SU-DHL-6 (cell line): ENCODE data around the gene TLK1.

Experiments
- H2AFZ ChIP-seq: fragments of 200-600 bp; sonication (generic); 2 replicates; pipeline ENCODE4 v1.6.1; 2014; ENCODE audit warnings: low read depth, mild to moderate bottlenecking, moderate library complexity, mixed read lengths, antibody characterized with exemption, low read length; ENCODE audit not compliant: severe bottlenecking
- H3F3A ChIP-seq: fragments of 200-600 bp; shearing (Covaris generic); 2 replicates; pipeline ENCODE4 v1.6.0; 2016; ENCODE audit warnings: antibody characterized with exemption, mild to moderate bottlenecking; ENCODE audit not compliant: insufficient read depth
- H3K27ac ChIP-seq: fragments of 200-600 bp; sonication (generic); 2 replicates; pipeline ENCODE4 v1.5.1; 2016; ENCODE audit warnings: low read depth, mild to moderate bottlenecking, low read length, moderate library complexity, mixed read lengths
- H3K27me3 ChIP-seq: fragments of 200-600 bp; sonication (generic), shearing (Covaris generic); 2 replicates; pipeline ENCODE4 v1.6.0; 2014; ENCODE audit warnings: mild to moderate bottlenecking, low read length
- H3K36me3 ChIP-seq: fragments of 200-600 bp; sonication (generic); 2 replicates; pipeline ENCODE4 v1.6.1; 2014; ENCODE audit warnings: mild to moderate bottlenecking, low read length, mixed read lengths
- H3K4me2 ChIP-seq: fragments of 300-600, 200-600 bp; shearing (Covaris generic), sonication (generic); 2 replicates; pipeline ENCODE4 v1.6.0; 2014; ENCODE audit warnings: low read length, low read depth, mild to moderate bottlenecking; ENCODE audit not compliant: poor library complexity, severe bottlenecking
- H3K4me3 ChIP-seq: fragments of 200-600 bp; sonication (generic); 2 replicates; pipeline ENCODE4 v1.5.1; 2014; ENCODE audit warnings: antibody characterized with exemption, low read length, mild to moderate bottlenecking, mixed read lengths; ENCODE audit not compliant: insufficient read depth, poor library complexity, severe bottlenecking
- H3K79me2 ChIP-seq: fragments of 200-600 bp; sonication (generic); 2 replicates; pipeline ENCODE4 v1.6.1; 2014; ENCODE audit warnings: mild to moderate bottlenecking, low read length, moderate library complexity; ENCODE audit not compliant: insufficient read depth
- H3K9ac ChIP-seq: fragments of 200-600 bp; sonication (generic); 2 replicates; pipeline ENCODE4 v1.7.0; 2014; ENCODE audit warnings: mild to moderate bottlenecking, low read length
- H3K9me2 ChIP-seq: fragments of 200-600 bp; sonication (generic); replicated peaks from 2 replicates; pipeline ENCODE4 v1.6.1; 2014; ENCODE audit warnings: low read length; ENCODE audit not compliant: insufficient read depth
- H3K9me3 ChIP-seq: fragments of 200-600 bp; sonication (generic); 2 replicates; pipeline ENCODE4 v1.6.1; 2014; ENCODE audit warnings: low read length, mixed read lengths; ENCODE audit not compliant: insufficient read depth
- H4K20me1 ChIP-seq: fragments of 200-600 bp; sonication (generic); 2 replicates; pipeline ENCODE4 v1.6.1; 2014; ENCODE audit warnings: low read depth, mild to moderate bottlenecking, antibody characterized with exemption, low read length, moderate library complexity, mixed read lengths
- CTCF ChIP-seq: fragments of 200-600 bp; sonication (generic); IDR thresholded peaks from one replicate; pipeline ENCODE4 v1.5.1; 2017; ENCODE audit warnings: antibody characterized with exemption, mild to moderate bottlenecking, low read length, moderate library complexity; ENCODE audit not compliant: insufficient read depth, poor library complexity, severe bottlenecking
- EZH2phosphoT487 ChIP-seq: fragments of 200-600 bp; sonication (generic), shearing (Covaris generic); conservative IDR thresholded peaks from 2 replicates; pipeline ENCODE4 v1.6.1; 2018; ENCODE audit warnings: mild to moderate bottlenecking, antibody characterized with exemption, low read length, moderate library complexity, mixed read lengths

The TLK1 gene

GRCh38 chr2:170985407-170985806 is 175.3 kb downstream of the TLK1 start:
- TF ChIP-seq CTCF (no peak), EZH2phosphoT487 (no peak)
- H3K4me3 ChIP-seq: no peak overlapping the region
- H3F3A ChIP-seq: peaks cover 22% of the 10 kb centered on the region; the same call in 1 of the 2 replicates
- no peaks in the 10 kb centered on the region for H3K79me2 ChIP-seq
- H3K36me3 ChIP-seq: peaks cover 6% of the 10 kb centered on the region; the same call in 1 of the 2 replicates
- H3K9me2 ChIP-seq: no peaks in the 10 kb centered on the region
- H3K9me3 ChIP-seq: no peaks in the 10 kb centered on the region
- no peaks in the 10 kb centered on the region for H3K27me3 ChIP-seq
- H2AFZ ChIP-seq: no peak overlapping the region
- H3K9ac ChIP-seq: no peak overlapping the region
- no peak overlapping the region for H3K4me2 ChIP-seq
- H4K20me1 ChIP-seq: 0 out of 2 replicates have a peak, but pooled peaks cover 3% of the 10 kb centered on the region
- H3K27ac ChIP-seq: no peak overlapping the region

- Histone ChIP-seq H2AFZ (no peak overlapping the region), H3F3A (peaks cover 22% of the 10 kb centered on the region; the same call in 1 of the 2 replicates), H3K27ac (no peak overlapping the region), H4K20me1 (0 out of 2 replicates have a peak, but pooled peaks cover 3% of the 10 kb centered on the region), H3K27me3 (no peaks in the 10 kb centered on the region), H3K4me3 (no peak overlapping the region), H3K4me2 (no peak overlapping the region), H3K9me2 (no peaks in the 10 kb centered on the region), H3K36me3 (peaks cover 3% of the 10 kb centered on the region; the same call in 1 of the 2 replicates), H3K79me2 (no peaks in the 10 kb centered on the region), H3K9ac (no peak overlapping the region), H3K9me3 (no peaks in the 10 kb centered on the region)
- no peak for TF ChIP-seq EZH2phosphoT487
Observed at GRCh38 chr2:170984079-170984478, 176.6 kb downstream of the TLK1 start.

- Histone ChIP-seq H3K36me3 (no peaks in the 10 kb centered on the region), H4K20me1 (no peaks in the 10 kb centered on the region), H3K79me2 (no peaks in the 10 kb centered on the region), H3K9me2 (no peaks in the 10 kb centered on the region), H3K27me3 (no peaks in the 10 kb centered on the region), H3K27ac (no peak overlapping the region), H3K4me3 (no peak overlapping the region), H3F3A (peaks cover 10% of the 10 kb centered on the region), H3K4me2 (no peak overlapping the region), H3K9me3 (no peaks in the 10 kb centered on the region), H2AFZ (no peak overlapping the region), H3K9ac (no peak overlapping the region)
- TF ChIP-seq EZH2phosphoT487 (no peak), CTCF (no peak)
Observed at GRCh38 chr2:170975943-170976270, 184.8 kb downstream of the TLK1 start.

- Histone ChIP-seq H3K9me2 (no peaks in the 10 kb centered on the region), H3K27ac (no peak overlapping the region), H3K36me3 (no peaks in the 10 kb centered on the region), H3K4me2 (no peak overlapping the region), H3F3A (peaks cover 10% of the 10 kb centered on the region), H3K9me3 (no peaks in the 10 kb centered on the region), H3K79me2 (no peaks in the 10 kb centered on the region), H3K27me3 (no peaks in the 10 kb centered on the region), H3K4me3 (no peak overlapping the region), H3K9ac (no peak overlapping the region), H4K20me1 (no peaks in the 10 kb centered on the region), H2AFZ (no peak overlapping the region)
- no peak for TF ChIP-seq CTCF
- no peak for TF ChIP-seq EZH2phosphoT487
Observed at GRCh38 chr2:170975127-170975942, 185.4 kb downstream of the TLK1 start.
